ENCODE results near the gene EXOC4. TPM values are rescaled to one million over a fixed set of nuclear protein-coding genes. Genes with fewer than 3 reads are reported as not detected.

The EXOC4 gene
- total and polyA plus RNA-seq, 2 of the 13 experiments (the other 11 are each of a cell fraction or from before 2014, with no cell fraction given), result 22.5 to 39.0 TPM

GRCh38 chr7:133649593-133649992, 396.7 kb downstream of the EXOC4 start:
- FAIRE-seq (no peak), ATAC-seq (no peak), DNase-seq (ENCODE audit: low spot score) (no peak)
- ChIA-PET POLR2A (no interaction called here), CTCF (ENCODE audit: low intra/inter-chr PET ratio, low total read pairs) (no interaction called here)
- no TSS peak for BruUV-seq (replicated peaks)
- Histone ChIP-seq H3K4me3 (replicated peaks in 1 of 3; ENCODE audit: insufficient read depth in 1 of 3, low read depth in 2 of 3, low read length in 3 of 3) (no peak overlapping the region), H3K27ac (ENCODE audit: extremely low read length, insufficient read depth, low read length) (no peak overlapping the region), H3K9me3 (ENCODE audit: low read length) (no peaks in the 10 kb centered on the region), H3K4me2 (ENCODE audit: low read depth, low read length) (no peak overlapping the region), H3K27me3 (ENCODE audit: control insufficient read depth in 1 of 2, insufficient read depth in 2 of 2, low read length in 2 of 2) (no peaks in the 10 kb centered on the region), H3K36me3 (replicated peaks in 1 of 2; ENCODE audit: control insufficient read depth in 1 of 2, insufficient read depth in 2 of 2, low read length in 2 of 2) (no peaks in the 10 kb centered on the region), H4K20me1 (ENCODE audit: insufficient read depth, low read length) (no peaks in the 10 kb centered on the region), H3K79me2 (ENCODE audit: insufficient read depth, low read length) (no peaks in the 10 kb centered on the region), H3K9ac (ENCODE audit: insufficient read depth, low read depth, low read length) (no peak overlapping the region), H2AFZ (ENCODE audit: low read length) (no peak overlapping the region), H3K4me1 (ENCODE audit: insufficient read depth, low read length) (peaks cover 8% of the 10 kb centered on the region)
- in situ Hi-C loops (cut with HindIII; ENCODE audit: extremely low pct_ligation_motif_present, low pct_unique_long_range_greater_than_20kb), result no loop called here
- intact Hi-C loops (cut with micrococcal nuclease; ENCODE audit: unreplicated experiment), result no loop called here
- WGBS (ENCODE audit: low lambda C conversion rate), result 82% methylated on average over 1 of the region's 1 CpG
- no peak for TF ChIP-seq SOX5 (CRISPR knock-in tag; IDR thresholded peaks at IDR 0.05; ENCODE audit: borderline replicate concordance)
- TF ChIP-seq PHF21A (CRISPR knock-in tag; IDR thresholded peaks at IDR 0.05), result no peak
- TF ChIP-seq ZNF382 (CRISPR knock-in tag; IDR thresholded peaks at IDR 0.05; ENCODE audit: borderline replicate concordance), result no peak
- TF ChIP-seq ZNF704 (CRISPR knock-in tag; IDR thresholded peaks at IDR 0.05; ENCODE audit: borderline replicate concordance), result no peak
- no peak for TF ChIP-seq KDM4B (CRISPR knock-in tag; IDR thresholded peaks at IDR 0.05)
- no peak for TF ChIP-seq HDAC1 (CRISPR knock-in tag; IDR thresholded peaks at IDR 0.05)
- no peak for TF ChIP-seq POGK (CRISPR knock-in tag; conservative IDR thresholded peaks at IDR 0.05)
- TF ChIP-seq PHF5A (CRISPR knock-in tag; IDR thresholded peaks at IDR 0.05; ENCODE audit: low read depth, unreplicated experiment), result no peak
- no peak for TF ChIP-seq MTF1 (CRISPR knock-in tag; IDR thresholded peaks at IDR 0.05)
- no peak for TF ChIP-seq ZNF749 (CRISPR knock-in tag; IDR thresholded peaks at IDR 0.05; ENCODE audit: borderline replicate concordance)
- no peak for TF ChIP-seq ZNF280D (CRISPR knock-in tag; IDR thresholded peaks at IDR 0.05)
- TF ChIP-seq UBTF (CRISPR knock-in tag; IDR thresholded peaks at IDR 0.05), result no peak

All from HepG2 (cell line).